ENCODE data around the gene NTF4. TPM values are rescaled to one million over a fixed set of nuclear protein-coding genes. Genes with fewer than 3 reads are reported as not detected.
"Not testable (repeated sequence)": the region's sequence is repeated elsewhere in the genome, so short reads cannot be mapped to it uniquely, and the experiment has no call there.

The NTF4 gene
- polyA plus RNA-seq, 1 donor, result 5.8 TPM

GRCh38 chr19:49019242-49019932 is 45.2 kb downstream of the NTF4 start:
- DNase-seq, result no peak

GRCh38 chr19:49018388-49019241 is 46.0 kb downstream of the NTF4 start:
- not testable (repeated sequence) for DNase-seq

- DNase-seq, result peak; percentile 38
These were observed 46.8 kb downstream of the NTF4 start for GRCh38 chr19:49017666-49018351.

GRCh38 chr19:49017041-49017665 is 47.5 kb downstream of the NTF4 start, which contains the start of gene LHB:
LHB (minus strand) TSS chr19:49017091; CDS start chr19:49017081, 10 bp downstream.
- no peak for DNase-seq

- no peak for DNase-seq
These were observed 48.4 kb downstream of the NTF4 start for GRCh38 chr19:49016067-49016839.

GRCh38 chr19:49014870-49015255 is 49.8 kb downstream of the NTF4 start:
- DNase-seq, result no peak

- no peak for DNase-seq
These were observed 50.3 kb downstream of the NTF4 start for GRCh38 chr19:49014123-49014869.

- DNase-seq, result no peak
These were observed 53.4 kb downstream of the NTF4 start for GRCh38 chr19:49011194-49011593.

Other genes with a start within 250 kb of the NTF4 start
- gene HSD17B14, start 228.3 kb downstream of the NTF4 start, polyA plus RNA-seq (ENCODE audit: insufficient read length), result 3.8 TPM
- gene PLEKHA4, start 196.2 kb downstream of the NTF4 start, polyA plus RNA-seq (ENCODE audit: insufficient read length), result 40.4 TPM
- 59.4 TPM for gene PPP1R15A, start 192.4 kb downstream of the NTF4 start, polyA plus RNA-seq (ENCODE audit: insufficient read length)
- gene TULP2, start 166.1 kb downstream of the NTF4 start, polyA plus RNA-seq (ENCODE audit: insufficient read length), result not detected
- 175 TPM for gene NUCB1, start 164.5 kb downstream of the NTF4 start, polyA plus RNA-seq (ENCODE audit: insufficient read length)
- gene DHDH, start 131.1 kb downstream of the NTF4 start, polyA plus RNA-seq (ENCODE audit: insufficient read length), result 0.93 TPM
- 39.3 TPM for gene BAX, start 109.9 kb downstream of the NTF4 start, polyA plus RNA-seq (ENCODE audit: insufficient read length)
- gene FTL, start 99.5 kb downstream of the NTF4 start, polyA plus RNA-seq (ENCODE audit: insufficient read length), result 701 TPM
- gene GYS1, start 71.5 kb downstream of the NTF4 start, polyA plus RNA-seq (ENCODE audit: insufficient read length), result 108 TPM
- gene RUVBL2, start 70.9 kb downstream of the NTF4 start, polyA plus RNA-seq (ENCODE audit: insufficient read length), result 61.0 TPM
- gene LHB, start 47.7 kb downstream of the NTF4 start, polyA plus RNA-seq (ENCODE audit: insufficient read length), result not detected
- gene CGB3, start 40.5 kb downstream of the NTF4 start, polyA plus RNA-seq (ENCODE audit: insufficient read length), result not detected
- not detected for gene CGB2, start 32.9 kb downstream of the NTF4 start, polyA plus RNA-seq (ENCODE audit: insufficient read length)
- not detected for gene CGB1, start 27.9 kb downstream of the NTF4 start, polyA plus RNA-seq (ENCODE audit: insufficient read length)
- not detected for gene CGB5, start 21.0 kb downstream of the NTF4 start, polyA plus RNA-seq (ENCODE audit: insufficient read length)
- gene CGB8, start 15.7 kb downstream of the NTF4 start, polyA plus RNA-seq (ENCODE audit: insufficient read length), result not detected
- gene CGB7, start 7.1 kb downstream of the NTF4 start, polyA plus RNA-seq (ENCODE audit: insufficient read length), result 2.3 TPM
- 9.8 TPM for gene KCNA7, start 7.9 kb upstream of the NTF4 start, polyA plus RNA-seq (ENCODE audit: insufficient read length)
- 259 TPM for gene SNRNP70, start 20.6 kb upstream of the NTF4 start, polyA plus RNA-seq (ENCODE audit: insufficient read length)
- 13.4 TPM for gene LIN7B, start 49.6 kb upstream of the NTF4 start, polyA plus RNA-seq (ENCODE audit: insufficient read length)
- 0.54 TPM for gene C19orf73, start 54.3 kb upstream of the NTF4 start, polyA plus RNA-seq (ENCODE audit: insufficient read length)
- 10.0 TPM for gene PPFIA3, start 54.7 kb upstream of the NTF4 start, polyA plus RNA-seq (ENCODE audit: insufficient read length)
- 187 TPM for gene HRC, start 90.6 kb upstream of the NTF4 start, polyA plus RNA-seq (ENCODE audit: insufficient read length)
- 49.4 TPM for gene TRPM4, start 93.0 kb upstream of the NTF4 start, polyA plus RNA-seq (ENCODE audit: insufficient read length)